Osteocyte (in vitro differentiated cells): ENCODE measurements around the gene GINM1. TPM values are rescaled to one million over a fixed set of nuclear protein-coding genes. Genes with fewer than 3 reads are reported as not detected.
A peak's percentile ranks its signal among the peaks of the same experiment; 100 is the strongest.

ENCODE experiments used
- DNase-seq: peaks from one replicate; pipeline ENCODE4 v3.0.0; 2021; ENCODE audit warnings: mixed read lengths; ENCODE audit not compliant: unreplicated experiment; ENCODE audit errors: extremely low spot score
- H3K27ac Mint-ChIP-seq: one replicate; pipeline ENCODE4 v1.8.0; 2021; ENCODE audit warnings: mild to moderate bottlenecking, mixed read lengths; ENCODE audit not compliant: unreplicated experiment
- H3K27me3 Mint-ChIP-seq: one replicate; pipeline ENCODE4 v1.8.0; 2021; ENCODE audit warnings: mixed read lengths; ENCODE audit not compliant: unreplicated experiment
- H3K36me3 Mint-ChIP-seq: one replicate; pipeline ENCODE4 v1.8.0; 2021; ENCODE audit warnings: mixed read lengths; ENCODE audit not compliant: unreplicated experiment
- H3K4me1 Mint-ChIP-seq: one replicate; pipeline ENCODE4 v1.8.0; 2021; ENCODE audit warnings: mixed read lengths; ENCODE audit not compliant: unreplicated experiment
- H3K4me3 Mint-ChIP-seq: one replicate; pipeline ENCODE4 v1.8.0; 2021; ENCODE audit warnings: mild to moderate bottlenecking, moderate library complexity, mixed read lengths; ENCODE audit not compliant: unreplicated experiment
- H3K9me3 Mint-ChIP-seq: one replicate; pipeline ENCODE4 v1.8.0; 2021; ENCODE audit warnings: mixed read lengths; ENCODE audit not compliant: unreplicated experiment
- total RNA-seq: library from RNA; stranded (reverse); gene quantifications from 2 replicates; pipeline ENCODE4 v1.2.1, GENCODE V29; 2021
- TF ChIP-seq, protein P1 (sequence below): fragments of 200-600 bp; sonication (generic); IDR thresholded peaks from 2 replicates; pipeline ENCODE4 v1.5.0; 2021; ENCODE audit warnings: antibody characterized with exemption, mild to moderate bottlenecking, moderate library complexity

The GINM1 gene
- total RNA-seq, 1 donor from 2014 or later, result 66.2 TPM

DNA sequence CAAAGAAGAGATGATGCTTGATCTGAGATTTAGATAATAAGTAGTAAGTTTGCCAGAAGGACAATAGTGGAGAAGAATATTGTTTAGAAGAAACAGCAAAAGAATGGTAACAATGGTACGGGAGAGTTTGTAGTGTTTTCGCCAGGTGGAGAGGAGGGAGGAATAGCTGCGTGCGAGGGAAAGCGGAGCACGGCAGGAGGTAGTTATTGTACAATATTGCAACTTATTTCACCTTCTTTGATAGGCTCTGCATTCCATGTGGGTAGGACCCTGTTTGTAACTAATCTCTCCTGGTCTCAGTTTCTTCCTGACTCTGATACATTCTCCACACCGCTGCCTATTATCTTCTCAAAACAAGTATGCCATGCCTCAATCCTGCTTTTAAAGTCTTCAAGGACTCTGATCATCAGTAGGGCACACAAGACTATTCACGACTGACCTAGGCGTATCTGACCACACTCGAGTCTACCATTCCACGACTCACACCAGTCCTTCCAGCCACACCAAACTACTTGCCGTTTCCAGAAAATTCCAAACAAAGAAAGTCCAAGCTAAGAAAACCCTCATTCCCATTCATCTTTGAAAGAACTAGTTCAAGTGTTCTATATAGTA, 21.4 kb upstream of the GINM1 start:
- TF ChIP-seq, protein P1, sequence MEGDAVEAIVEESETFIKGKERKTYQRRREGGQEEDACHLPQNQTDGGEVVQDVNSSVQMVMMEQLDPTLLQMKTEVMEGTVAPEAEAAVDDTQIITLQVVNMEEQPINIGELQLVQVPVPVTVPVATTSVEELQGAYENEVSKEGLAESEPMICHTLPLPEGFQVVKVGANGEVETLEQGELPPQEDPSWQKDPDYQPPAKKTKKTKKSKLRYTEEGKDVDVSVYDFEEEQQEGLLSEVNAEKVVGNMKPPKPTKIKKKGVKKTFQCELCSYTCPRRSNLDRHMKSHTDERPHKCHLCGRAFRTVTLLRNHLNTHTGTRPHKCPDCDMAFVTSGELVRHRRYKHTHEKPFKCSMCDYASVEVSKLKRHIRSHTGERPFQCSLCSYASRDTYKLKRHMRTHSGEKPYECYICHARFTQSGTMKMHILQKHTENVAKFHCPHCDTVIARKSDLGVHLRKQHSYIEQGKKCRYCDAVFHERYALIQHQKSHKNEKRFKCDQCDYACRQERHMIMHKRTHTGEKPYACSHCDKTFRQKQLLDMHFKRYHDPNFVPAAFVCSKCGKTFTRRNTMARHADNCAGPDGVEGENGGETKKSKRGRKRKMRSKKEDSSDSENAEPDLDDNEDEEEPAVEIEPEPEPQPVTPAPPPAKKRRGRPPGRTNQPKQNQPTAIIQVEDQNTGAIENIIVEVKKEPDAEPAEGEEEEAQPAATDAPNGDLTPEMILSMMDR, result no peak
- H3K36me3 Mint-ChIP-seq, result peaks cover 4% of the 10 kb centered on the region
- peaks cover 34% of the 10 kb centered on the region for H3K4me1 Mint-ChIP-seq
- H3K27me3 Mint-ChIP-seq, result peaks cover 11% of the 10 kb centered on the region
- H3K4me3 Mint-ChIP-seq, result peak overlapping the region; percentile 97
- no peak for DNase-seq
- no peaks in the 10 kb centered on the region for H3K9me3 Mint-ChIP-seq
- peak overlapping the region; percentile 100 for H3K27ac Mint-ChIP-seq

DNA sequence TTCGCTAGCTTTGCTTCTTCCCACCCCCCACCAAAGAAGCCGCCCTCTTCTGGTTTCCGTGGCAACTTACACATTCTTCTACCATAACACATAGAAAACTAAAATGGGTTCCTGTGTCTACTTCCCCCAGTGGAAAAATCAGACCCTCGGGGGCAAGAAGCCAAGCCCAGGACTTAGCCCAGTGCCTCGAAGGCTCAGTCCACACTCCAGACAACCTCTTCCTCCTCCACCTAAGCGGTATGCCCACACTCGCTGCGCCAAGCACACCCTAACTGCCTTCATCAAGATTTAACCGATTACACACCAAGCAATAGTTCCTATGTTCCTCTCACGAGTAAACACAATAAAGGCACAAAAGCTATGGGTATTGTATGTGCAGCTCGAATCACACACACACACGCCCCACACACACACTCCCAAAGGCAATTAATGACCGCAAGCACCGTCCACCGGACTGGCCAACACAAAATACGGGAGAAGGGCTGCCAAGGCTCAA, 20.9 kb upstream of the GINM1 start:
- Mint-ChIP-seq H3K27ac (peak overlapping the region; percentile 100), H3K4me1 (peaks cover 34% of the 10 kb centered on the region), H3K4me3 (peak overlapping the region; percentile 97), H3K36me3 (peaks cover 4% of the 10 kb centered on the region), H3K9me3 (no peaks in the 10 kb centered on the region), H3K27me3 (peaks cover 14% of the 10 kb centered on the region)
- DNase-seq, result peak; percentile 89
- TF ChIP-seq, protein P1, result peak; percentile 30

DNA sequence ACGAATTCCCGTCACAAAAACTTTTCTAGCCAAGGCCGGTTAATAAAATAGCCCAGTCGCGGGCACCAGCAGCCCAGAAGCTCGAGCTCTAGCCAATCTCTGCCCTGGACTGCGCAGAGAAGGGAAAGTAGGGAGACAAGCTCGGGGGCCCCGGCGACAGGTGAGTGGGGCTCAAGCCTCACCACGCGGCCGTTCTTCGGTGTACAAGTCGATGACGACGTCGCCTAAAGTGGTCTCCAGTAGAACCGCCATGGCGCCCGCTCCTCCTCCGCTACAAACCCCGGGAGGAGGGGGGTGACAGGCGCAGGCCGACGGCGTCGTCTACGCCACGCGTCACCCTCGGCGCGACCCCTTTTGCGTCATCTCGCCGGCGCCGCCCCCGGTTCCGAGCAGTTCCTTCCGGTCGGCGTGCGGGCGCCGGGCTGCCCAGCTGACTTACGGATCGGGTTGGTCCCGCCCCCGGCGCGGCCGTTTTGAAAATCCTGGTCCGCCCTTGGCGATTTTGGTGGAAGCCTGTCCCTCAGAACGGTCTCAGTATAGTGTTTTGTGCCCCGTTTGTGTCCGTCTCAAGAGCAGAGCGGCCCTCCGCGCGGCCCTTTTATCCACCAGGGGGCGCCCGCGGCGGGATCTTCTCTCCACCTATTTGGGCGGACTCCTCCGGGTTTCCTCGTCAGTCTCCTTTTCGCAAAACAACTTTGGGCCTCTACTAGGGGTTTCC, 20.3 kb upstream of the GINM1 start, which contains the start of gene PPIL4:
Gene PPIL4, minus strand, starts transcription at position 290 of the 718 bp plus-strand sequence. Its CDS starts 38 bp downstream, at position 252.
- peaks cover 34% of the 10 kb centered on the region for H3K4me1 Mint-ChIP-seq
- peak within 1 kb of the TSS; percentile 100 for H3K27ac Mint-ChIP-seq
- peak; percentile 99 for DNase-seq
- TF ChIP-seq, protein P1, result peak; percentile 93
- H3K27me3 Mint-ChIP-seq, result peaks cover 15% of the 10 kb centered on the region
- peaks cover under 1% of the 10 kb centered on the region for H3K36me3 Mint-ChIP-seq
- peak within 1 kb of the TSS; percentile 97 for H3K4me3 Mint-ChIP-seq
- no peaks in the 10 kb centered on the region for H3K9me3 Mint-ChIP-seq

DNA sequence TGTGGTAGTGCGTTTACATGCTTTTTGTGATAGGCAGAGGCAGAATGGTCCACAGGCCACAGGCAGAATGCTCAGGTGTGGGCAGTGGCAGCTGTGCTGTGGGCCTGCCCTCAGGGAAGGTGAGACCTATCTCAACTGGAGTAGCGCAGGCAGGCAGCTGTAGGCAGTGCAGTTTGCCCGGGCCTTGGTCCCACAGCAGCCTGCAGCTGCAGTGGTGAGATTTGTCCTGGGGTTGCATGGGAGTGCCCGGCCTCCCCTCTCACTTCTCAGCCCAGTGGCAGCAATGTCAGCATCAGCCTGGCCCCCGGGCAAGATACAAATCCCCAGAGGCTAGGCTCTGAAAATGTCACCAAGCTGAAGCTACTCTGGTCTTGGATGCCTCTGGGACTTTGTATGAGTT, 14.3 kb upstream of the GINM1 start:
- Mint-ChIP-seq H3K4me3 (no peak overlapping the region), H3K27ac (no peak overlapping the region), H3K36me3 (no peaks in the 10 kb centered on the region), H3K4me1 (no peaks in the 10 kb centered on the region), H3K27me3 (peaks cover 47% of the 10 kb centered on the region), H3K9me3 (no peaks in the 10 kb centered on the region)
- TF ChIP-seq, protein P1, result no peak
- DNase-seq, result no peak

DNA sequence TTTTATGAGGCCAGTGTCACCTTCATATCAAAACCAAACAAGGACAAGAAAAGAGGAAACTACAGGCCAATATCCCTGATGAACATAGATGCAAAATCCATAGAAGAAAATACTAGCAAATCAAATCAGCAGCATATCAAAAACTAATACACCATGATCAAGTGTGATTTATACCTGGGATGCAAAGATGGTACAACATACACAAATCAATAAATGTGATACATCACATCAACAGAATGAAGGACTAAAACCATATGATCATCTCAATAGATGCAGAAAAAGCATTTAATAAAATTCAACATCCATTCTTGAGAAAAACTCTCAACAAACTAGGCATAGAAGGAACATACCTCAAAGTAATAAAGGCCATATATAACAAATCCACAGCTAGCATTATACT, 8.1 kb upstream of the GINM1 start:
- Mint-ChIP-seq H3K4me3 (no peak overlapping the region), H3K27ac (no peak overlapping the region), H3K9me3 (no peaks in the 10 kb centered on the region), H3K4me1 (no peaks in the 10 kb centered on the region), H3K27me3 (peaks cover 64% of the 10 kb centered on the region), H3K36me3 (no peaks in the 10 kb centered on the region)
- DNase-seq, result no peak
- TF ChIP-seq, protein P1, result no peak
